Measurements from ENCODE around the gene RNU1-4. TPM values are rescaled to one million over a fixed set of nuclear protein-coding genes. Genes with fewer than 3 reads are reported as not detected.
A peak's percentile ranks its signal among the peaks of the same experiment; 100 is the strongest.
"Not testable (repeated sequence)": the region's sequence is repeated elsewhere in the genome, so short reads cannot be mapped to it uniquely, and the experiment has no call there.

RNU1-4 gene
- total RNA-seq, 2 experiments from 2014 or later, result 1,570 to 1,691 TPM

DNA sequence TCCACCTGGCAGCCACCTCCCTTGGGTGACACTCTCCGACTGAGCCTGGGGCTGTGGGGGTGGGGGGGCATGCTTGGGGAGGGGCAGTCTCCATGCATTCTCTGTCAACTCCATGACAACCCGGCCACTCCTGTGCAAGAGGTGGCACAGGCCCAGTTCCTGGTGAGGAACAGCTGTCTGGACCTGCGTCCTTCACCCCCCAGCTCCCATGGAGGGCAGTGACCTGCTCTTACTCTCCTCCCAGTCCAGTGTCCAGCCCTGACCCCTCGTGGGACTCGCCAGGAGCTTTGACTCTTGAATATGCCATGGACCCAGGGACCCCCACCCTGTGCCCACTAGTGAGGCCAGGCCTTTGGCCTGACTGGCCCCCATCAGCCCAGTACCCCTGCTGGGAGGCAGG lies 38.0 kb upstream of the RNU1-4 start:
- not testable (repeated sequence) for H3K9me3 Mint-ChIP-seq; H3K36me3 Mint-ChIP-seq (ENCODE audit: low read depth); H3K4me1 Mint-ChIP-seq; H3K4me3 Mint-ChIP-seq; DNase-seq; H3K27ac Mint-ChIP-seq; H3K27me3 Mint-ChIP-seq
- CTCF ChIA-PET, result interaction anchor here (1.1 to 1.6 kb wide), 3 partner anchors 15 to 81 kb away, joined by 3 to 6 read pairs (median 4); no protein-coding TSS in a partner anchor
- POLR2A ChIA-PET, result interaction anchor here (1.7 kb wide), 1 partner anchor 202 kb away, joined by 4 read pairs; no protein-coding TSS in a partner anchor

- H3K27me3 Mint-ChIP-seq; H3K36me3 Mint-ChIP-seq (ENCODE audit: low read depth); H3K27ac Mint-ChIP-seq; H3K4me1 Mint-ChIP-seq; POLR2A ChIA-PET; H3K9me3 Mint-ChIP-seq; H3K4me3 Mint-ChIP-seq; DNase-seq: not testable (repeated sequence)
- CTCF ChIA-PET, result interaction anchor here (3.0 kb wide), 1 partner anchor 82 kb away, joined by 15 read pairs; no protein-coding TSS in a partner anchor
These were observed 37.2 kb upstream of the RNU1-4 start for GRCh38 chr1:16703141-16703540.

DNA sequence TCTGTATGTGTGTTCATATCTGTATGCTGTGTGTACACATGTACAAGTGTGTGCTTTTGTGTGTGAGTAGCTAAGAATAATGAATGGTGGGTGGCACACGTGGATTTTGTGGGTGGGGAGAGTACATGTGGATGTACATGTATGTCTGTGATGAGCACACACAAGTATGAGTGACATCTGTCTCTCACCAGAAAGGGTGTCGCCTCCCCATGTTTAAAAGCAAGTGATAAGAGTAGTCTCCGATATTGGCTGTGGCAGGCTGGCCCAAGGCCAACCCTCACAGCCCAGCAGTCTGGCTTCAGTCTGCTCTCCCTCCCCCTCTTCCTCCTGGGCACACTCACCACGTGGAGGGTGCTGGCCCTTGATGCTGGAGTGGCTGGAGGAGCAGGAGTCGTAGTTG lies 36.7 kb upstream of the RNU1-4 start:
- CTCF ChIA-PET, result interaction anchor here (3.0 kb wide), 1 partner anchor 83 kb away, joined by 15 read pairs; no protein-coding TSS in a partner anchor
- H3K27ac Mint-ChIP-seq; H3K4me1 Mint-ChIP-seq; DNase-seq; H3K4me3 Mint-ChIP-seq; H3K27me3 Mint-ChIP-seq; H3K9me3 Mint-ChIP-seq; H3K36me3 Mint-ChIP-seq (ENCODE audit: low read depth); POLR2A ChIA-PET: not testable (repeated sequence)

DNA sequence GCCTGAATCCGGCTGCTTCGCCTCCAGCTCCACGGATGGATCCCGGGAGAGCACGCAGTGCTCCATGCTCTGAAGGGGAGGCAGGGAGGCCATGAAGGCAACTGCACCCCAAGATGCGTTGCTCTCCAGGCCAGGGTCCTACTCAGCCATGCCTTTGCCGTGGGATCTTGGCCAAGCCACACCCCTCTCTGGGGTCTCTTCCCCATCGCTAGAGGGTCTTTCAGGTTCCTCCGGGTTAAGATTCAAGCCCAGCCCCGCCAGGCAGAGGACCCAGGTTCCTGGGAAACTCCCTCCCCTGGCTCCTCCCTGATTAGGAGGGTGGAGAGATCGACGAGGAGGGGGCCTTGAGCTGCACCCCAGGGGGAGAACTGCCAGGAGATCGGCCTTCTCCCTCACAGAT lies 36.2 kb upstream of the RNU1-4 start:
- H3K27me3 Mint-ChIP-seq; DNase-seq; H3K4me1 Mint-ChIP-seq; H3K9me3 Mint-ChIP-seq; H3K4me3 Mint-ChIP-seq; H3K36me3 Mint-ChIP-seq (ENCODE audit: low read depth); H3K27ac Mint-ChIP-seq: not testable (repeated sequence)
- ChIA-PET CTCF (interaction anchor here (3.0 kb wide), 1 partner anchor 83 kb away, joined by 15 read pairs; no protein-coding TSS in a partner anchor), POLR2A (interaction anchor here (1.0 kb wide), 1 partner anchor 201 kb away, joined by 3 read pairs; no protein-coding TSS in a partner anchor)

DNA sequence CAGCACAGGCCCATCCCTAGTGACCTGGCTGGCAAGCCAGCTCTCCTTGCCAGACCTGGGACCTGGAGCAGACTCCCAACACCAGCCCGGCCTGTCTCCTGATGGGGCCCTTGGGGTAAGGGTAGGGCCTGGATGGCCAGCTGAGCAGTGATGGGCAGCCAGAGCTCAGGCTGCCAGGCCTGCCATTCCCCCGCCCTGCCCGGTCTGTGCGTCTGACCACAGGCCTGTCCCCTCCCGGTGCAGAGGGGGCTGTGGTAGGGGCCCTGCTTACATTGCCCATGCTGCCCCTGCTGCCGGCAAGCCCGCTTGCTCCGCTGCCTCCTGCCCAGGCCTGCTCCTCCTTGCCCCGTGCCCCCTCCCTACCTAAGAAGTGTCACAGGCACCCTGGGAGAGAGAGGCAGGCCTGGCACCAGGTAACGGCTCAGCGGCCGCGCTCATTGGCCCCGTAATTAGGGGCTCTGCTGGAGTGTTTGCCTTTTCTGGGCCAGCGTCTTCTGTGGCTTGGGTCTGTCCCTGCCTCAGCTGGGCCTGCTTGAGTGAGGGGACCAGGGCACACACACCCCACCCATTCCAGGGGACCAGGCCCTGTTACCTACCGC lies 35.7 kb upstream of the RNU1-4 start:
- POLR2A ChIA-PET, result interaction anchor here (0.9 to 1.0 kb wide), 2 partner anchors 11 to 200 kb away, joined by 3 to 4 read pairs; no protein-coding TSS in a partner anchor

DNA sequence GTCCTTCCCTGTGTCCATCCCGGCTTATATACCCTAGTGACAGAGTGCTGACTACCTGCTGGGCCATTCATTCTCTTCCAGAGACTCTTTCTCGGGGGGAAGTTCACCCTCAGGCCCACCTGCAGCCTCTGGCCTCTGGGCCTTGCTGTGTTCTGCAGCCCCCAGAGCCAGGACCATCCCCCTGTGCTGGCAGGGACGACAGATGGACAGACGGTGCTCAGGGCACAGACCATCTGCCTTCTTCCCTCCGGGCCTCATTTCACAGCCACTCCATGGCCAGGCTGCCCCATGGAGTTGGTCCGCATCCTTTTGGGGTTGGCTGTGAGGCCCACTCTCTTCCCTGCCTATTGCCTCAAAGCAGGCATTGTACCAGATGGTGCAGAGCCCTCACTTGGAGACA lies 34.0 kb upstream of the RNU1-4 start:
- POLR2A ChIA-PET; H3K9me3 Mint-ChIP-seq; DNase-seq; H3K27me3 Mint-ChIP-seq; H3K27ac Mint-ChIP-seq; H3K36me3 Mint-ChIP-seq (ENCODE audit: low read depth); H3K4me1 Mint-ChIP-seq; H3K4me3 Mint-ChIP-seq: not testable (repeated sequence)
- CTCF ChIA-PET, result interaction anchor here (1.0 to 1.2 kb wide), 3 partner anchors 10 to 198 kb away, joined by 3 to 4 read pairs (median 3); no protein-coding TSS in a partner anchor

More for the DNA sequence above, 35.7 kb upstream of the RNU1-4 start:
- CTCF ChIA-PET, result interaction anchor here (0.6 to 3.0 kb wide), 3 partner anchors 10 to 242 kb away, joined by 4 to 15 read pairs (median 4); no protein-coding TSS in a partner anchor
- not testable (repeated sequence) for H3K36me3 Mint-ChIP-seq (ENCODE audit: low read depth); H3K27me3 Mint-ChIP-seq; H3K9me3 Mint-ChIP-seq; DNase-seq; H3K27ac Mint-ChIP-seq; H3K4me3 Mint-ChIP-seq; H3K4me1 Mint-ChIP-seq

- ChIA-PET POLR2A (interaction anchor here (1.3 kb wide), 1 partner anchor 9 kb away, joined by 3 read pairs; no protein-coding TSS in a partner anchor), CTCF (interaction anchor here (1.0 to 1.5 kb wide), 8 partner anchors 12 to 635 kb away, joined by 3 to 5 read pairs (median 4); no protein-coding TSS in a partner anchor)
- not testable (repeated sequence) for H3K4me3 Mint-ChIP-seq; H3K9me3 Mint-ChIP-seq; H3K27ac Mint-ChIP-seq; DNase-seq; H3K27me3 Mint-ChIP-seq; H3K4me1 Mint-ChIP-seq; H3K36me3 Mint-ChIP-seq (ENCODE audit: low read depth)
These were observed 32.9 kb upstream of the RNU1-4 start for GRCh38 chr1:16707130-16708093.

- not testable (repeated sequence) for H3K9me3 Mint-ChIP-seq; H3K36me3 Mint-ChIP-seq (ENCODE audit: low read depth); H3K27me3 Mint-ChIP-seq; H3K4me3 Mint-ChIP-seq; H3K4me1 Mint-ChIP-seq; DNase-seq; H3K27ac Mint-ChIP-seq
- POLR2A ChIA-PET, result interaction anchor here (1.3 to 1.4 kb wide), 2 partner anchors 10 to 196 kb away, joined by 3 to 5 read pairs; no protein-coding TSS in a partner anchor
- CTCF ChIA-PET, result interaction anchor here (0.6 to 1.5 kb wide), 19 partner anchors 9 to 373 kb away, joined by 3 to 9 read pairs (median 4); no protein-coding TSS in a partner anchor
These were observed 31.6 kb upstream of the RNU1-4 start for GRCh38 chr1:16708704-16709103.

- H3K9me3 Mint-ChIP-seq; H3K36me3 Mint-ChIP-seq (ENCODE audit: low read depth); H3K4me1 Mint-ChIP-seq; POLR2A ChIA-PET; H3K27me3 Mint-ChIP-seq; H3K27ac Mint-ChIP-seq; H3K4me3 Mint-ChIP-seq: not testable (repeated sequence)
- CTCF ChIA-PET, result interaction anchor here (0.8 to 1.4 kb wide), 14 partner anchors 10 to 251 kb away, joined by 3 to 9 read pairs (median 4); no protein-coding TSS in a partner anchor
- peak; percentile 60 for DNase-seq
These were observed 30.6 kb upstream of the RNU1-4 start for GRCh38 chr1:16709659-16710087.

GRCh38 chr1:16710618-16711017 lies 29.7 kb upstream of the RNU1-4 start:
- H3K4me3 Mint-ChIP-seq; DNase-seq; H3K36me3 Mint-ChIP-seq (ENCODE audit: low read depth); H3K9me3 Mint-ChIP-seq; H3K4me1 Mint-ChIP-seq; H3K27me3 Mint-ChIP-seq; H3K27ac Mint-ChIP-seq: not testable (repeated sequence)
- ChIA-PET POLR2A (interaction anchor here (1.2 kb wide), 1 partner anchor 194 kb away, joined by 3 read pairs; no protein-coding TSS in a partner anchor), CTCF (interaction anchor here (1.3 to 2.7 kb wide), 2 partner anchors 12 to 16 kb away, joined by 4 to 9 read pairs; no protein-coding TSS in a partner anchor)

GRCh38 chr1:16712131-16712530 lies 28.2 kb upstream of the RNU1-4 start:
- H3K9me3 Mint-ChIP-seq; POLR2A ChIA-PET; H3K36me3 Mint-ChIP-seq (ENCODE audit: low read depth); H3K27ac Mint-ChIP-seq; H3K4me1 Mint-ChIP-seq; H3K27me3 Mint-ChIP-seq; H3K4me3 Mint-ChIP-seq: not testable (repeated sequence)
- DNase-seq, result peak; percentile 14
- CTCF ChIA-PET, result interaction anchor here (2.7 kb wide), 1 partner anchor 11 kb away, joined by 9 read pairs; no protein-coding TSS in a partner anchor

- H3K4me3 Mint-ChIP-seq; H3K4me1 Mint-ChIP-seq; DNase-seq; H3K9me3 Mint-ChIP-seq; POLR2A ChIA-PET; H3K36me3 Mint-ChIP-seq (ENCODE audit: low read depth); H3K27ac Mint-ChIP-seq: not testable (repeated sequence)
- H3K27me3 Mint-ChIP-seq, result peaks cover 12% of the 10 kb centered on the region
- CTCF ChIA-PET, result interaction anchor here (2.7 kb wide), 1 partner anchor 10 kb away, joined by 9 read pairs; no protein-coding TSS in a partner anchor
These were observed 27.7 kb upstream of the RNU1-4 start for GRCh38 chr1:16712582-16712981.

Data from activated CD4-positive, alpha-beta memory T cell treated with anti-CD3 and anti-CD28 coated beads, Interleukin-2, amount 10 ng/mL, durations not matched to agents 7 days and 5 days (primary cell).